Gastrocnemius medialis (tissue), 4 donors: ENCODE data around the gene ASXL3.

Experiments
- POLR2A ChIP-seq, 2 donors: fragments of 450-650 bp; IDR thresholded peaks; one replicate each; pipeline ENCODE4 v1.6.1; 2017; ENCODE audit warnings: antibody characterized with exemption in 2 of 2, mild to moderate bottlenecking in 2 of 2, moderate library complexity in 2 of 2
- TF ChIP-seq, protein P1 (sequence below), 5 experiments: fragments of 450-650 bp in 3 of 5; fragments of 200-600 bp in 2 of 5; sonication (generic) in 2 of 5; IDR thresholded peaks in 4 of 5; conservative IDR thresholded peaks in 1 of 5; 1 replicate in 4 of 5; 2 replicates in 1 of 5; pipeline ENCODE4 v1.5.1; 2016 to 2019; ENCODE audit warnings: antibody characterized with exemption in 5 of 5, mild to moderate bottlenecking in 3 of 5, moderate library complexity in 3 of 5

DNA sequence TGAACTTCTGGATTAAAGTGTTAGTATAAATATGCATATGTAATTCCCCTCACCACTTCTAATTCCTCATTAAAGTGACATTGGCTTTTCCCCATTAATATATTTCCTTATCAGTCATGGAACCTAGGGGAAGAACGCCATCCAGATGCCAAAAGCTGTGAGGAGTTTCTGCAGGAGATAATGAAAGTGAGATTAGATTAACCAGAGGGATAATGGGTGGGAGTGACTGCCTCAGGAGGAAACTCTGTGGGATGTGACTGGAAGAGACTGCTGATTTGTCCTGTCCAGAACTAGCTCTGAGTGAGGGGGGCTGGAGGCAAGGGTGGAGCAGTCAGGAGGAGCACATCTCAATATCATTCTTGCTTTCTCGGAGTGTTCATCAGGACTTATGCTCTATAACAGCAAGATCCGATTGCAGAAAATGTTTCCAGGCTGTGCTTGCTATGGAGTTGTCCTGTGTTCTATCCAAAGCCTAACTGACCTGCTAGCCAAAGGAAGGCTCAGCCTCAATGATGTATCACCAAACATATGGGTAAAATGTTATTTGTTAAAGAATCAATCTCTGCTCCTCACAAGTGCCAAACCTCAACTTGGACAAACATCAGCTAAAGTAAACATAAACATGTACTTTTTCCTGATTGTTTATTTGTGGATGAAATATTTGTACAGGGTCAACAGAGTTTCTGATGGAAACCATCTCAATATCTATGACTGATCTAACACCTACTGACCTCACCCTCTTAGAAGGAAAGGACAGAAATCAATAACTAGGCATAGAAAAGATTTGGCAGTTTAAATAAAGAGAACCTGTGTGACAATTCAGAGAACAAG is 118.5 kb downstream of the ASXL3 start:
- TF ChIP-seq, protein P1, sequence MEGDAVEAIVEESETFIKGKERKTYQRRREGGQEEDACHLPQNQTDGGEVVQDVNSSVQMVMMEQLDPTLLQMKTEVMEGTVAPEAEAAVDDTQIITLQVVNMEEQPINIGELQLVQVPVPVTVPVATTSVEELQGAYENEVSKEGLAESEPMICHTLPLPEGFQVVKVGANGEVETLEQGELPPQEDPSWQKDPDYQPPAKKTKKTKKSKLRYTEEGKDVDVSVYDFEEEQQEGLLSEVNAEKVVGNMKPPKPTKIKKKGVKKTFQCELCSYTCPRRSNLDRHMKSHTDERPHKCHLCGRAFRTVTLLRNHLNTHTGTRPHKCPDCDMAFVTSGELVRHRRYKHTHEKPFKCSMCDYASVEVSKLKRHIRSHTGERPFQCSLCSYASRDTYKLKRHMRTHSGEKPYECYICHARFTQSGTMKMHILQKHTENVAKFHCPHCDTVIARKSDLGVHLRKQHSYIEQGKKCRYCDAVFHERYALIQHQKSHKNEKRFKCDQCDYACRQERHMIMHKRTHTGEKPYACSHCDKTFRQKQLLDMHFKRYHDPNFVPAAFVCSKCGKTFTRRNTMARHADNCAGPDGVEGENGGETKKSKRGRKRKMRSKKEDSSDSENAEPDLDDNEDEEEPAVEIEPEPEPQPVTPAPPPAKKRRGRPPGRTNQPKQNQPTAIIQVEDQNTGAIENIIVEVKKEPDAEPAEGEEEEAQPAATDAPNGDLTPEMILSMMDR (IDR thresholded peaks at IDR 0.05 in 4 of 5, conservative IDR thresholded peaks at IDR 0.05 in 1 of 5) = no peak
- no peak for TF ChIP-seq POLR2A (IDR thresholded peaks at IDR 0.05)
